Fibroblast of lung (primary cell): ENCODE results near the gene ADCY5. TPM values are rescaled to one million over a fixed set of nuclear protein-coding genes. Genes with fewer than 3 reads are reported as not detected.

ENCODE experiments used
- DNase-seq, 2 donors: peaks; one replicate each; pipeline versions ENCODE4 v3.0.0 to v3.0.0-alpha.2; 2010; ENCODE audit warnings: low read depth in 2 of 2
- H2AFZ ChIP-seq: 2 replicates; pipeline ENCODE4 v1.5.1; 2012; ENCODE audit warnings: low read length, control low read depth, inconsistent platforms
- H3K27ac ChIP-seq: 2 replicates; pipeline ENCODE4 v1.5.1; 2011; ENCODE audit warnings: low read length, control low read depth; ENCODE audit not compliant: insufficient read depth
- H3K27me3 ChIP-seq: 2 replicates; pipeline ENCODE4 v1.5.1; 2011; ENCODE audit warnings: mild to moderate bottlenecking, low read length; ENCODE audit not compliant: control insufficient read depth, insufficient read depth
- H3K36me3 ChIP-seq: 2 replicates; pipeline ENCODE4 v1.5.1; 2011; ENCODE audit warnings: low read length; ENCODE audit not compliant: control insufficient read depth, insufficient read depth
- H3K4me1 ChIP-seq: 2 replicates; pipeline ENCODE4 v1.5.1; 2011; ENCODE audit warnings: low read length; ENCODE audit not compliant: control insufficient read depth, insufficient read depth; ENCODE audit errors: extremely low read depth
- H3K4me2 ChIP-seq: 2 replicates; pipeline ENCODE4 v1.5.1; 2011; ENCODE audit warnings: low read length, control low read depth; ENCODE audit not compliant: insufficient read depth; ENCODE audit errors: extremely low read depth
- H3K4me3 ChIP-seq, 4 experiments: fragments of 200-600 bp in 1 of 4; sonication (generic) in 1 of 4; replicated peaks in 1 of 4; 2 replicates each; pipeline ENCODE4 v1.5.1; 2011 to 2016; ENCODE audit warnings: low read length in 4 of 4, low read depth in 3 of 4, mild to moderate bottlenecking in 3 of 4, control low read depth in 2 of 4, inconsistent platforms in 1 of 4, mixed read lengths in 1 of 4; ENCODE audit not compliant: insufficient read depth in 1 of 4; ENCODE audit errors: control extremely low read depth in 1 of 4
- H3K79me2 ChIP-seq: 2 replicates; pipeline ENCODE4 v1.5.1; 2012; ENCODE audit warnings: mild to moderate bottlenecking, low read length, inconsistent platforms; ENCODE audit not compliant: control insufficient read depth, insufficient read depth
- H3K9ac ChIP-seq: 2 replicates; pipeline ENCODE4 v1.5.1; 2011; ENCODE audit warnings: mild to moderate bottlenecking, low read length, control low read depth; ENCODE audit not compliant: insufficient read depth
- H3K9me3 ChIP-seq: 2 replicates; pipeline ENCODE4 v1.5.1; 2012; ENCODE audit warnings: low read depth, low read length; ENCODE audit not compliant: control insufficient read depth, insufficient read depth
- H4K20me1 ChIP-seq: 2 replicates; pipeline ENCODE4 v1.5.1; 2011; ENCODE audit warnings: low read length; ENCODE audit not compliant: control insufficient read depth, insufficient read depth; ENCODE audit errors: extremely low read depth
- EZH2 ChIP-seq: IDR thresholded peaks from 2 replicates; pipeline ENCODE4 v1.5.1; 2012; ENCODE audit warnings: low read length, control low read depth, mild to moderate bottlenecking; ENCODE audit errors: missing control alignments
- polyA plus RNA-seq, 2 donors: library from polyadenylated mRNA; depleted of rRNA in 1 of 2; stranded (reverse) in 1 of 2; unstranded in 1 of 2; fragments of >200 nt; gene quantifications; 2 replicates each; pipeline ENCODE4 v1.2.1, GENCODE V29; 2011 to 2012; ENCODE audit warnings: missing spikeins in 1 of 2
- total RNA-seq: library from RNA; depleted of rRNA; stranded (reverse); fragments of >200 nt; gene quantifications from 2 replicates; pipeline ENCODE4 v1.2.1, GENCODE V29; 2014
- TF ChIP-seq, protein P1 (sequence below), 2 donors: IDR thresholded peaks in 1 of 2; conservative IDR thresholded peaks in 1 of 2; 1 replicate in 1 of 2; 2 replicates in 1 of 2; pipeline ENCODE4 v1.5.1; 2011 to 2012; ENCODE audit warnings: low read length in 2 of 2, control low read depth in 1 of 2, inconsistent platforms in 1 of 2, low read depth in 1 of 2, mild to moderate bottlenecking in 1 of 2

ADCY5 gene
- total and polyA plus RNA-seq, 2 donors (not counting 1 experiment from before 2014, with no cell fraction given): 0.11 to 0.50 TPM

- H3K27ac ChIP-seq: no peak overlapping the region
These were observed 76.0 kb downstream of the ADCY5 start for GRCh38 chr3:123372686-123373473.

DNA sequence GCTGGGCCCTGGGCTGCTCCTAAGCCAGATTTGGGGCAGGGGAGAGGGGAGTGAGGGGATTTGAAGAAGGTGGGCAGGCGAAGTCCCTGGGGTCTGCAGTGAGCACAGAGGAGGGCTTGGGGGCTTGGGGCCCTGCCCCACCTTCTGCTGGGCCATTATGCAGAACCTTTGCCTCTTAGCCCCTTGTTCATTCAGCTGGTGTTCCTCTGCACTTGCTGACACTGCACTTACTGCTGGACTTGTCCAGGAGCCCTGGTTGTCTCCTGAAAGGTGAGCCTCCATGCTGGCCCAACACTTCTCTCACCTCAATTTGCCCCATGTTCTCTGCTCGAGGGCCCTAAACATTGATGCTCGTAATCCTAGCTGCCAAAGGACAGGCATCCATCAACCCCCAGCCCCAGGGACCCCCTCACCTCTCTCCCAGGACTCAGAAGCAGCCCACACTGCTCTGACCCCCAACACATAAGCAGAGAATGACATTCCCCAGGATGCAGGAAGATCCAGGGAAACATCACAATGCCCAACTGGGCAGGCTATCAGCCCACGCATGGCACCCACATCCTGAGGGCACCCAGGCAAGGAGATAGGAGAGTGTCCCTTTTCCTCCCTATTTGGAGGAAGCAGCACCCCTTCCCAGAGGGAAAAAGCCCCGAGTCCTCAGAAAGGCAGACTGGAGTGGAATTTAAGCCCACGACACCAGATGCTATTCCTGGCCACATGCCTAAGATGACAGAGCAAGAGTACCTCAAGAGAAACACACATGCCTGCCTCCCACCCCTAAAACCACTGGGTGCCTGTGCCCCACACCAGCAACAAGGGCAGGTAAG is 76.8 kb downstream of the ADCY5 start:
- Histone ChIP-seq H2AFZ (no peak overlapping the region), H3K9ac (no peak overlapping the region), H3K4me3 (no peak overlapping the region), H3K9me3 (no peaks in the 10 kb centered on the region), H3K4me1 (no peaks in the 10 kb centered on the region), H4K20me1 (peaks cover 2% of the 10 kb centered on the region), H3K36me3 (no peaks in the 10 kb centered on the region), H3K27ac (no peak overlapping the region), H3K27me3 (peaks cover 23% of the 10 kb centered on the region), H3K79me2 (no peaks in the 10 kb centered on the region), H3K4me2 (no peak overlapping the region)
- TF ChIP-seq, protein P1, sequence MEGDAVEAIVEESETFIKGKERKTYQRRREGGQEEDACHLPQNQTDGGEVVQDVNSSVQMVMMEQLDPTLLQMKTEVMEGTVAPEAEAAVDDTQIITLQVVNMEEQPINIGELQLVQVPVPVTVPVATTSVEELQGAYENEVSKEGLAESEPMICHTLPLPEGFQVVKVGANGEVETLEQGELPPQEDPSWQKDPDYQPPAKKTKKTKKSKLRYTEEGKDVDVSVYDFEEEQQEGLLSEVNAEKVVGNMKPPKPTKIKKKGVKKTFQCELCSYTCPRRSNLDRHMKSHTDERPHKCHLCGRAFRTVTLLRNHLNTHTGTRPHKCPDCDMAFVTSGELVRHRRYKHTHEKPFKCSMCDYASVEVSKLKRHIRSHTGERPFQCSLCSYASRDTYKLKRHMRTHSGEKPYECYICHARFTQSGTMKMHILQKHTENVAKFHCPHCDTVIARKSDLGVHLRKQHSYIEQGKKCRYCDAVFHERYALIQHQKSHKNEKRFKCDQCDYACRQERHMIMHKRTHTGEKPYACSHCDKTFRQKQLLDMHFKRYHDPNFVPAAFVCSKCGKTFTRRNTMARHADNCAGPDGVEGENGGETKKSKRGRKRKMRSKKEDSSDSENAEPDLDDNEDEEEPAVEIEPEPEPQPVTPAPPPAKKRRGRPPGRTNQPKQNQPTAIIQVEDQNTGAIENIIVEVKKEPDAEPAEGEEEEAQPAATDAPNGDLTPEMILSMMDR (conservative IDR thresholded peaks at IDR 0.05 in 1 of 2, IDR thresholded peaks at IDR 0.05 in 1 of 2; ENCODE audit: low read depth in 1 of 2, low read length in 2 of 2): no peak
- no peak for TF ChIP-seq EZH2
- no peak for DNase-seq

More at GRCh38 chr3:123372686-123373473, 76.0 kb downstream of the ADCY5 start:
- Histone ChIP-seq H3K79me2 (no peaks in the 10 kb centered on the region), H3K4me1 (no peaks in the 10 kb centered on the region), H3K4me2 (no peak overlapping the region), H4K20me1 (peaks cover 2% of the 10 kb centered on the region), H2AFZ (no peak overlapping the region), H3K9ac (no peak overlapping the region), H3K4me3 (no peak overlapping the region), H3K36me3 (no peaks in the 10 kb centered on the region), H3K27me3 (peaks cover 23% of the 10 kb centered on the region), H3K9me3 (no peaks in the 10 kb centered on the region)
- TF ChIP-seq, protein P1 (conservative IDR thresholded peaks at IDR 0.05 in 1 of 2, IDR thresholded peaks at IDR 0.05 in 1 of 2; ENCODE audit: low read depth in 1 of 2, low read length in 2 of 2): no peak
- no peak for TF ChIP-seq EZH2
- no peak for DNase-seq

- H2AFZ ChIP-seq: no peak overlapping the region
- H3K9ac ChIP-seq: no peak overlapping the region
- DNase-seq: no peak
- H3K27ac ChIP-seq: no peak overlapping the region
- no peaks in the 10 kb centered on the region for H3K9me3 ChIP-seq
- no peak overlapping the region for H3K4me2 ChIP-seq
- H3K4me1 ChIP-seq: no peaks in the 10 kb centered on the region
- H3K79me2 ChIP-seq: no peaks in the 10 kb centered on the region
- H4K20me1 ChIP-seq: peaks cover 2% of the 10 kb centered on the region
- H3K36me3 ChIP-seq: no peaks in the 10 kb centered on the region
- H3K27me3 ChIP-seq: peaks cover 23% of the 10 kb centered on the region
- no peak for TF ChIP-seq EZH2
- TF ChIP-seq, protein P1 (conservative IDR thresholded peaks at IDR 0.05 in 1 of 2, IDR thresholded peaks at IDR 0.05 in 1 of 2; ENCODE audit: low read depth in 1 of 2, low read length in 2 of 2): no peak
- no peak overlapping the region for H3K4me3 ChIP-seq
These were observed 77.5 kb downstream of the ADCY5 start for GRCh38 chr3:123371426-123371825.
